A549 treated with ZK216348 at 1 μM for 4 hours (cell line): ENCODE results near the gene IL22RA2. TPM values are rescaled to one million over a fixed set of nuclear protein-coding genes. Genes with fewer than 3 reads are reported as not detected.

ENCODE experiments used
- total RNA-seq: library from RNA; stranded (reverse); fragments of 200-300 nt; extraction: Qiagen RNA extraction; gene quantifications from 5 replicates; pipeline ENCODE4 v1.2.3, GENCODE V29; 2022; ENCODE audit warnings: low read depth

The IL22RA2 gene
- total RNA-seq: not detected in 5 replicates

GRCh38 chr6:137173501-137173900 lies at the start of gene IL22RA2:
Gene IL22RA2 (minus strand): TSS chr6:137173644. CDS start chr6:137161749, 11,895 bp downstream.

GRCh38 chr6:137218917-137219663 lies 45.6 kb upstream of the IL22RA2 start, which contains the start of gene IFNGR1:
Gene IFNGR1 (minus strand): TSS chr6:137219385. CDS start chr6:137219327, 58 bp downstream.

Other genes with a start within 250 kb of the IL22RA2 start
- gene IL20RA, start 128.7 kb downstream of the IL22RA2 start, total RNA-seq: not detected in 5 replicates
- 26.6 to 37.8 TPM (median 30.8 TPM) in 5 replicates for gene IFNGR1, start 45.7 kb upstream of the IL22RA2 start, total RNA-seq